ENCODE data around the gene PPP2R1B. TPM values are rescaled to one million over a fixed set of nuclear protein-coding genes. Genes with fewer than 3 reads are reported as not detected.

PPP2R1B gene
- total and polyA plus RNA-seq, 2 donors (not counting 1 experiment from before 2014, with no cell fraction given), result 8.2 to 37.0 TPM

GRCh38 chr11:111808063-111808588, 41.9 kb upstream of the PPP2R1B start:
- Histone ChIP-seq H3K9ac (ENCODE audit: low read length) (no peak overlapping the region), H3K27ac (ENCODE audit: low read length in 2 of 2) (no peak overlapping the region), H4K20me1 (ENCODE audit: control insufficient read depth, insufficient read depth, low read length, poor library complexity, severe bottlenecking) (no peaks in the 10 kb centered on the region), H3K4me1 (ENCODE audit: control insufficient read depth in 2 of 2, insufficient read depth in 2 of 2, low read length in 2 of 2) (no peaks in the 10 kb centered on the region), H3K4me3 (ENCODE audit: control extremely low read depth in 1 of 5, extremely low read depth in 1 of 5, insufficient read depth in 1 of 5, low read depth in 2 of 5, low read length in 4 of 5) (no peak overlapping the region), H2AFZ (ENCODE audit: insufficient read depth, low read depth, low read length, poor library complexity, severe bottlenecking) (no peak overlapping the region), H3K4me2 (replicated peaks; ENCODE audit: low read depth, low read length, poor library complexity, severe bottlenecking) (no peak overlapping the region), H3K27me3 (replicated peaks in 1 of 4; ENCODE audit: control extremely low read depth in 1 of 4, control insufficient read depth in 3 of 4, insufficient read depth in 4 of 4, low read length in 3 of 4) (no peaks in the 10 kb centered on the region), H3K9me3 (ENCODE audit: control extremely low read depth in 1 of 3, control insufficient read depth in 2 of 3, insufficient read depth in 1 of 3, low read length in 2 of 3) (no peaks in the 10 kb centered on the region), H3K79me2 (ENCODE audit: control insufficient read depth, insufficient read depth, low read length) (no peaks in the 10 kb centered on the region), H3K36me3 (replicated peaks in 1 of 2; ENCODE audit: control extremely low read depth in 1 of 2, control insufficient read depth in 1 of 2, extremely low read depth in 1 of 2, insufficient read depth in 2 of 2, low read length in 1 of 2) (peaks cover 1 to 30% of the 10 kb centered on the region in 2 experiments)
- Mint-ChIP-seq H3K27ac (no peak overlapping the region), H3K27me3 (no peaks in the 10 kb centered on the region), H3K4me1 (no peaks in the 10 kb centered on the region), H3K9me3 (ENCODE audit: insufficient read depth) (no peaks in the 10 kb centered on the region), H3K4me3 (no peak overlapping the region)
- intact Hi-C loops (cut with micrococcal nuclease), result no loop called here
- POLR2A ChIA-PET, result no interaction called here
- CTCF ChIA-PET, result interaction anchor here (1.1 kb wide), 1 partner anchor 31 kb away, joined by 3 read pairs; no protein-coding TSS in a partner anchor
- ATAC-seq (ENCODE audit: low read depth), result no peak
- 100% methylated on average over 2 of the region's 2 CpGs for WGBS (ENCODE audit: insufficient coverage)
- DNase-seq, result no peak
- no peak for TF ChIP-seq EZH2 (IDR thresholded peaks at IDR 0.05; ENCODE audit: borderline replicate concordance, insufficient read depth, low read depth, low read length, poor library complexity, severe bottlenecking)
- TF ChIP-seq CTCF (IDR thresholded peaks at IDR 0.05), result no peak

- no peak overlapping the region for H3K4me3 Mint-ChIP-seq
- Histone ChIP-seq H3K27ac (ENCODE audit: low read length in 2 of 2) (no peak overlapping the region), H3K36me3 (replicated peaks in 1 of 2; ENCODE audit: control extremely low read depth in 1 of 2, control insufficient read depth in 1 of 2, extremely low read depth in 1 of 2, insufficient read depth in 2 of 2, low read length in 1 of 2) (peaks cover 1 to 35% of the 10 kb centered on the region in 2 experiments), H2AFZ (ENCODE audit: insufficient read depth, low read depth, low read length, poor library complexity, severe bottlenecking) (no peak overlapping the region), H3K4me2 (replicated peaks; ENCODE audit: low read depth, low read length, poor library complexity, severe bottlenecking) (no peak overlapping the region), H3K4me1 (ENCODE audit: control insufficient read depth in 2 of 2, insufficient read depth in 2 of 2, low read length in 2 of 2) (no peaks in the 10 kb centered on the region), H3K4me3 (ENCODE audit: control extremely low read depth in 1 of 5, extremely low read depth in 1 of 5, insufficient read depth in 1 of 5, low read depth in 2 of 5, low read length in 4 of 5) (no peak overlapping the region), H3K9me3 (ENCODE audit: control extremely low read depth in 1 of 3, control insufficient read depth in 2 of 3, insufficient read depth in 1 of 3, low read length in 2 of 3) (no peaks in the 10 kb centered on the region), H3K79me2 (ENCODE audit: control insufficient read depth, insufficient read depth, low read length) (no peaks in the 10 kb centered on the region), H3K27me3 (replicated peaks in 1 of 4; ENCODE audit: control extremely low read depth in 1 of 4, control insufficient read depth in 3 of 4, insufficient read depth in 4 of 4, low read length in 3 of 4) (no peaks in the 10 kb centered on the region), H4K20me1 (ENCODE audit: control insufficient read depth, insufficient read depth, low read length, poor library complexity, severe bottlenecking) (no peaks in the 10 kb centered on the region), H3K9ac (ENCODE audit: low read length) (no peak overlapping the region)
- H3K4me1 Mint-ChIP-seq, result no peaks in the 10 kb centered on the region
- no peak for ATAC-seq (ENCODE audit: low read depth)
- POLR2A ChIA-PET, result no interaction called here
- H3K27ac Mint-ChIP-seq, result no peak overlapping the region
- no peaks in the 10 kb centered on the region for H3K27me3 Mint-ChIP-seq
- intact Hi-C loops (cut with micrococcal nuclease), result no loop called here
- TF ChIP-seq CTCF (IDR thresholded peaks at IDR 0.05) (no peak), EZH2 (IDR thresholded peaks at IDR 0.05; ENCODE audit: borderline replicate concordance, insufficient read depth, low read depth, low read length, poor library complexity, severe bottlenecking) (no peak)
- WGBS (ENCODE audit: insufficient coverage), result 100% methylated on average over 1 of the region's 1 CpG
- no peak for DNase-seq
- H3K9me3 Mint-ChIP-seq (ENCODE audit: insufficient read depth), result no peaks in the 10 kb centered on the region
- CTCF ChIA-PET, result interaction anchor here (1.1 kb wide), 1 partner anchor 30 kb away, joined by 3 read pairs; no protein-coding TSS in a partner anchor
Measured at GRCh38 chr11:111807076-111807475, 40.9 kb upstream of the PPP2R1B start.
